ENCODE results near the gene CRISP3. TPM values are rescaled to one million over a fixed set of nuclear protein-coding genes. Genes with fewer than 3 reads are reported as not detected.
"Not testable (repeated sequence)": the region's sequence is repeated elsewhere in the genome, so short reads cannot be mapped to it uniquely, and the experiment has no call there.

Gene CRISP3
- total RNA-seq, 1 donor from 2014 or later: not detected

DNA sequence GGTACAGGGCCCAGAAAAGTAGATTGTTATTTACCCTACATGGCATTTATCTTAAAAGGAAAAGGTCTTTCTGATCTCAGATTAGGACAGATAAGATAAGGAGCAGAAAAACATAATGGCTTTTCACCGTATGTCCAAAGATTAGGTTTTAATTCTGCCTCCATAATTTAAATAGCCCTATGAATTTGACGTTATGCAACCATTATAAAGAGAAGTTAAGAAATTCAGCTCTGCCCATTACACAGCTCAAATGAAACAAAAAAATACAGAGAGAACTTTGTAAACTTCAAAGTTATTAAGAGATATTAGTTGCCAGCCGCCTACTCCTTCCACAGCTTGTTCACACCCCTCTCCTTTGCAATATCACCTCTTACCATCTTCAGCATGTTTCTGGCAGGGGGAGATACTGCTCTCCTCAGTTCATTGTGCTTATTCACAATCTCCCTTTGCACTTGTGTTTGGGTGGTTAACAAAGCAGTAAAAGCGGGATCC lies 8.1 kb downstream of the CRISP3 start:
- intact Hi-C loops (cut with micrococcal nuclease): no loop called here
- H3K36me3 Mint-ChIP-seq (ENCODE audit: low read depth): no peaks in the 10 kb centered on the region
- H3K4me1 Mint-ChIP-seq (ENCODE audit: low read depth): no peaks in the 10 kb centered on the region
- DNase-seq (ENCODE audit: low spot score): no peak
- H3K9me3 Mint-ChIP-seq: no peaks in the 10 kb centered on the region
- H3K4me3 Mint-ChIP-seq (ENCODE audit: low read depth): no peak overlapping the region
- no peak overlapping the region for H3K27ac Mint-ChIP-seq
- H3K27me3 Mint-ChIP-seq (ENCODE audit: low read depth): no peaks in the 10 kb centered on the region

DNA sequence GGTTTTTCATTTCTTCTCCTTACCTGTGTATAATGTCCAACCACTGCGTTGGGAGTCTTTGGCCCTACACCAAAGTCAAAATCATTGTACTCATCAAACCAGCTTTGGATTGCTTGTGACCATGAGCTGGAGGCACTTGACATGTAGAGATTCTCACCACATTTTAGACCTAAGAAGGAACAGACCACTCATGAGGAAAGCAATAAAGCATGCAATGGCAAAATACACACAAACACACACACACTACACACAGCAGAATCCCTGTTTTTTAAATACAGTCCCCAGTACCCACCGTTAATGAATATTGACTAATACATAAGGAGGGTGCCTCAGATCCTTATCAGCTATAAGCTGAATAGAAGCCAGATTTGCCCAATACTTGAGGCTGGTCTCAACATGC lies 10.5 kb downstream of the CRISP3 start:
- Mint-ChIP-seq H3K27me3 (ENCODE audit: low read depth) (no peaks in the 10 kb centered on the region), H3K27ac (no peak overlapping the region), H3K9me3 (peaks cover 4% of the 10 kb centered on the region), H3K36me3 (ENCODE audit: low read depth) (no peaks in the 10 kb centered on the region), H3K4me1 (ENCODE audit: low read depth) (no peaks in the 10 kb centered on the region), H3K4me3 (ENCODE audit: low read depth) (no peak overlapping the region)
- no peak for DNase-seq (ENCODE audit: low spot score)
- intact Hi-C loops (cut with micrococcal nuclease): no loop called here

DNA sequence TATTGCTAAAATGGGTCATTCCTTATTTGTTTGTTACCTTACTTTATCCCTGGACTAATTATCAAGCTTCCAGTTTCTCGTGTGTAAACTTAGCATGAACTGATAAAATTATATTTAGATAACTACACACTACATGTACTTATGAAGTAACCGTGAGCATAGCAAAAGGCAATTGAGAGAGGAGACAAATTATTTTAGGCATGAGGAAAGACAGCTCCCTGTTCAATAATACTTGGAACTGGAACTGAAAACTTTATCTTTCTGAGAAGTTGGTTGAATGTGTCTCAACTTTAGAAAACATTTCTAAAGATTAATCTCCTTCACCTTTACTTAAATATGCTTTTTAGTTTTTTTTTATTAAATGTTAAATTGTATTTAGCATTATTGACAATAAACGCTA lies 11.4 kb downstream of the CRISP3 start:
- H3K4me1 Mint-ChIP-seq (ENCODE audit: low read depth): no peaks in the 10 kb centered on the region

DNA sequence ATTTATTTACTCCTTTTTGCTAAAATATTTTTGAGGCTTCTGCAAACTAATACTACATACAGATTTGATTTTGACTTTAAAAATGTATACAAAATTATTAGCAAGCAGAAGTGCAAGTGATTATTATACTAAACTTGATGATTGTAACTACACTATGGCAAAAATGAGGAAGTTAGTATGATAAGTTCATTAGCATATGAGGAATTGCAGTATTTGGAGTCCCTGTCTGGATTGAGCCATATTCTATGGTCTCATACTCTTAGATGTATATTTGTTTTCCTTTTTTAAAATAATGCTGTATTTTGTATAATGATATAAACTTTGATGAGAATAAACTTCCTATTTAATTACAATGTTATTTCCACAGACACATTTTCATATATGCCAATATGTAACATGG lies 13.9 kb downstream of the CRISP3 start:
- no peaks in the 10 kb centered on the region for H3K4me1 Mint-ChIP-seq (ENCODE audit: low read depth)
- intact Hi-C loops (cut with micrococcal nuclease): no loop called here
- DNase-seq (ENCODE audit: low spot score): no peak
- H3K4me3 Mint-ChIP-seq (ENCODE audit: low read depth): no peak overlapping the region
- H3K36me3 Mint-ChIP-seq (ENCODE audit: low read depth): no peaks in the 10 kb centered on the region
- no peaks in the 10 kb centered on the region for H3K27me3 Mint-ChIP-seq (ENCODE audit: low read depth)
- no peak overlapping the region for H3K27ac Mint-ChIP-seq
- peaks cover 4% of the 10 kb centered on the region for H3K9me3 Mint-ChIP-seq

More for the DNA sequence above, 11.4 kb downstream of the CRISP3 start:
- Mint-ChIP-seq H3K27me3 (ENCODE audit: low read depth) (no peaks in the 10 kb centered on the region), H3K36me3 (ENCODE audit: low read depth) (no peaks in the 10 kb centered on the region), H3K9me3 (peaks cover 4% of the 10 kb centered on the region), H3K4me3 (ENCODE audit: low read depth) (no peak overlapping the region), H3K27ac (no peak overlapping the region)
- intact Hi-C loops (cut with micrococcal nuclease): no loop called here
- no peak for DNase-seq (ENCODE audit: low spot score)

DNA sequence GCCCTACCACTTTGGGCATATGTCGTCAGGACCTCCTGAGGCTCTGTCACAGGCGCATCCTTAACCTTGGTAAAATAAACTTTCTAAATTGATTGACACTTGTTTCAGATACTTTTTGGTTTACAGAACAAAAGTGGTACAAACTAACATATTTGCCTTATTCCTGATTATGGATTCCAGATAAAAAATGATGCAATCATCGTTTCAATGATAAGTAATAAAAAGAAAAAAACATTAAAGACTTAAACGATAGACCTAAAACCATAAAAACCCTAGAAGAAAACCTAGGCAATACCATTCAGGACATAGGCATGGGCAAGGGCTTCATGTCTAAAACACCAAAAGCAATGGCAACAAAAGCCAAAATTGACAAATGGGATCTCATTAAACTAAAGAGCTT lies 20.3 kb downstream of the CRISP3 start:
- H3K4me1 Mint-ChIP-seq (ENCODE audit: low read depth); H3K27me3 Mint-ChIP-seq (ENCODE audit: low read depth); H3K36me3 Mint-ChIP-seq (ENCODE audit: low read depth); H3K4me3 Mint-ChIP-seq (ENCODE audit: low read depth); intact Hi-C loops (cut with micrococcal nuclease); H3K27ac Mint-ChIP-seq; H3K9me3 Mint-ChIP-seq; DNase-seq (ENCODE audit: low spot score): not testable (repeated sequence)

DNA sequence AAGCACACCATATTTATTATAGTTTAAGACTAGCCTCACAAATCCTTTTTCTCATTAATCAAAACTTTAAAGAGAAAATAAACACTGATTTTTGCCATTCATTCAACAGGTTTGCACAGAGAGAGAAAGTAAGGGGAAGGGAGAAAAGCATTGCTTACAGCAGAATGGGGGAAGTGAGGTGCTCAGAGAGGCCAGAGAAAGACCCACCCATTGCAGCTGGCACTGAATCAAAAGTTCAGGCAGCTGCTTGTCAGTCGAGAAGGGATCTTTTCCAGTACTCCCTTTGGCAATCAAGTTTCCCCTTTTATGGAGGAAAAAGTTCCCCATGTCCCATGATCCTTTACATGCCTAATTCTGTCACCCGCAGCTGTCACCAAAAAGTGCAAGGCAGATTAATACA lies 22.9 kb downstream of the CRISP3 start:
- DNase-seq (ENCODE audit: low spot score): no peak
- H3K36me3 Mint-ChIP-seq (ENCODE audit: low read depth): no peaks in the 10 kb centered on the region
- H3K4me1 Mint-ChIP-seq (ENCODE audit: low read depth): no peaks in the 10 kb centered on the region
- no peak overlapping the region for H3K4me3 Mint-ChIP-seq (ENCODE audit: low read depth)
- no peak overlapping the region for H3K27ac Mint-ChIP-seq
- intact Hi-C loops (cut with micrococcal nuclease): no loop called here
- H3K27me3 Mint-ChIP-seq (ENCODE audit: low read depth): no peaks in the 10 kb centered on the region
- H3K9me3 Mint-ChIP-seq: no peaks in the 10 kb centered on the region

DNA sequence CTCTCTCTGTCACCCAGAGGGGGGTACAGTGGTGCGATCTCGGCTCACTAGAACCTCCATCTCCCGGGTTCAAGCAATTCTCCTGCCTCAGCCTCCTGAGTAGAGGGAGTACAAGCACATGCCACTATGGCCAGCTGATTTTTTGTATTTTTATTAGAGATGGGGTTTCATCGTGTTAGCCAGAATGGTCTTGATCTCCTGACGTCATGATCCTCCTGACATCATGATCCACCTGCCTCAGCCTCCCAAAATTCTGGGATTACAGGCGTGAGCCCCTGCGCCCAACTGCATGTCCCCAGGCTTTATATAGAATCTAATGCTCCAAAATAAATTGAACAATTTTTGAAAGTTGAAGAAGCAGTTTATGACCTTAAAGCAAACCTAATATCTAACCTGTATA lies 23.8 kb downstream of the CRISP3 start:
- Mint-ChIP-seq H3K36me3 (ENCODE audit: low read depth) (no peaks in the 10 kb centered on the region), H3K9me3 (no peaks in the 10 kb centered on the region), H3K4me3 (ENCODE audit: low read depth) (no peak overlapping the region), H3K27me3 (ENCODE audit: low read depth) (no peaks in the 10 kb centered on the region), H3K27ac (no peak overlapping the region), H3K4me1 (ENCODE audit: low read depth) (no peaks in the 10 kb centered on the region)
- intact Hi-C loops (cut with micrococcal nuclease): no loop called here
- no peak for DNase-seq (ENCODE audit: low spot score)

DNA sequence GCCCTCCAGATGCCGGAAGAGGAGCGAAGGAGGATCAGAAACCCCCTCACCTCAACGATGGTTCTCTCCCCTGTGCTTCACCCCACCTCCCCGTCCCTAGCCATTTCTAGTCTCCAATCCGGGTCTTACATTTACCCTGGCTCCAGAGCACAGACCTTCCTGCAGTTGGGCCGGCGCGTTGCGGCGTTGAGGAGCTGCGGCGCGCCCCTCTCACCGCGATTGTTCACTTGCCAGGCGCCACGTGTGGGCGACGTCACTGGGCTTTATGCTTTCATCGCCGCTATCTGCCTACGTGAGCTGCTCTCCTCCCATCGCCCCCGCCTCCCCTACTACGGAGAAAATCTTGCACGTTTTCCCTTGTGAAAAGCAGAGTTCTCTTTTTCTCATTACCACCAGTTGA lies 30.8 kb downstream of the CRISP3 start, which contains the start of gene CRISP2:
TSS of gene CRISP2 (minus strand) at position 198 of the 400 bp plus-strand sequence. CDS start 4,347 bp downstream, outside the sequence.
- no peaks in the 10 kb centered on the region for H3K36me3 Mint-ChIP-seq (ENCODE audit: low read depth)
- DNase-seq (ENCODE audit: low spot score): no peak
- H3K27ac Mint-ChIP-seq: no peak within 1 kb of the TSS
- H3K9me3 Mint-ChIP-seq: peaks cover 2% of the 10 kb centered on the region
- H3K27me3 Mint-ChIP-seq (ENCODE audit: low read depth): no peaks in the 10 kb centered on the region
- no peaks in the 10 kb centered on the region for H3K4me1 Mint-ChIP-seq (ENCODE audit: low read depth)
- intact Hi-C loops (cut with micrococcal nuclease): no loop called here
- no peak within 1 kb of the TSS for H3K4me3 Mint-ChIP-seq (ENCODE audit: low read depth)

DNA sequence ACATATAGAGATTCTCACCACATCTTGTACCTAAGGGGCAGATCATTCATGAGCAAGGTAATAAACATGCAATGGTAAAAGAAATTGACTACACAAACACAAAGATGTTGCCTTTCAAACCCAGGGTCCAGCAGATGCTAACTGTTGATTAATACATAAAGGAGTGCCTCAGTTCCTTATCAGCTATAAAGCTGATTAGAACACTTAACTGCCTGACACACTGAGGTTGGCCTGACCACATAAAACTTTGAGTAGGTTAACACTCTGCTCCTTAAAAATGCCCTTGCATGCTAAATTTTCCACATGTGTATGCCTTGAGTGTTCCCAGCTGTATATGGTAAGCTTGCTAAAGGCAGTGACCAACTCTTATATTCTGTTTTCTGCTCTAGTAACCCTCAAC lies 45.7 kb downstream of the CRISP3 start:
- intact Hi-C loops (cut with micrococcal nuclease): no loop called here
- Mint-ChIP-seq H3K36me3 (ENCODE audit: low read depth) (no peaks in the 10 kb centered on the region), H3K4me1 (ENCODE audit: low read depth) (no peaks in the 10 kb centered on the region), H3K27me3 (ENCODE audit: low read depth) (no peaks in the 10 kb centered on the region), H3K4me3 (ENCODE audit: low read depth) (no peak overlapping the region), H3K9me3 (peaks cover 7% of the 10 kb centered on the region), H3K27ac (no peak overlapping the region)
- DNase-seq (ENCODE audit: low spot score): no peak

DNA sequence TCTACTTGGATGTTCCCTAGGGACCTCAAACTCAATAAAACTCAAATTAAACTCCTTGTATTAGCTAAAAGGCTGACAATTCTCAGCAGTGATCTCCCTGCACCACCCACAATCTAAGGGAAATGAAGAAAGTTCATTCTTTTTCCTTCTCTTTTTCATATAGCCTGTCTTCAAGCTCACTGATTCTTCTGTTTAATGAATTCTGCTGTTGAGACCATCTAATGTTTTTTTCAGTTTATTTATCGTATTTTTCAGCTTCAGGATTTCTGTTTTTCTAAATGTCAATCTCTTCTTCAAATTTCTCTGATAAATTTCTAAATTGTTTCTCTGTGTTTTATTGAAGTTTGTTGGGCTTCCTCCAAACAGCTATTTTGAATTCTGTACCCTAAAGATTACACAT lies 50.7 kb downstream of the CRISP3 start:
- Mint-ChIP-seq H3K36me3 (ENCODE audit: low read depth) (no peaks in the 10 kb centered on the region), H3K9me3 (peaks cover 3% of the 10 kb centered on the region), H3K27ac (no peak overlapping the region), H3K27me3 (ENCODE audit: low read depth) (no peaks in the 10 kb centered on the region), H3K4me3 (ENCODE audit: low read depth) (no peak overlapping the region), H3K4me1 (ENCODE audit: low read depth) (no peaks in the 10 kb centered on the region)
- no peak for DNase-seq (ENCODE audit: low spot score)
- intact Hi-C loops (cut with micrococcal nuclease): no loop called here

DNA sequence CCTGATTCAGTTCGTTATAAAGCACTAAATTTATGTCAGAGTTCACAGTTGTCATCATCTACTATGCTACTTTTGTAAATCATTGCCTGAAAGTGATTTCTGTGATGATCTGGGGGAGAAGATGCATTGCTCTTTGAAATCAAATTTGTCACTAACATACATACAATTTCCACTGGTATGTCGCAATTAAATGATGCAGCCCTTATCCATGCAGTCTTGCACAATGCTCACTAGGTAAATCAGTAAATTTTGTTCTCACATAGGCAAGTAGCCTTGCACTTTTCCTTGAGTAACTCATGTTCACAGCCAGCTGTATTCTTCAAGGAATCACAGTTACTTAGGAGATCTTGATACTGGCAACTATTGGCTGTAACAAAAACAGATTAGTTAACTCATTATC lies 51.7 kb downstream of the CRISP3 start:
- Mint-ChIP-seq H3K27ac (no peak overlapping the region), H3K9me3 (peaks cover 3% of the 10 kb centered on the region), H3K4me3 (ENCODE audit: low read depth) (no peak overlapping the region), H3K27me3 (ENCODE audit: low read depth) (no peaks in the 10 kb centered on the region), H3K4me1 (ENCODE audit: low read depth) (no peaks in the 10 kb centered on the region), H3K36me3 (ENCODE audit: low read depth) (no peaks in the 10 kb centered on the region)
- intact Hi-C loops (cut with micrococcal nuclease): no loop called here
- DNase-seq (ENCODE audit: low spot score): no peak

Other genes with a start within 250 kb of the CRISP3 start
- not detected in 2 replicates for gene GLYATL3, start 244.5 kb downstream of the CRISP3 start, total RNA-seq
- gene C6orf141, start 193.7 kb downstream of the CRISP3 start, total RNA-seq: not detected in 2 replicates
- gene RHAG, start 107.5 kb downstream of the CRISP3 start, total RNA-seq: not detected in 2 replicates
- not detected in 2 replicates for gene CRISP2, start 30.8 kb downstream of the CRISP3 start, total RNA-seq
- gene PGK2, start 42.9 kb upstream of the CRISP3 start, total RNA-seq: not detected in 2 replicates
- not detected in 2 replicates for gene CRISP1, start 122.1 kb upstream of the CRISP3 start, total RNA-seq
- not detected in 2 replicates for gene DEFB114, start 219.8 kb upstream of the CRISP3 start, total RNA-seq
- not detected in 2 replicates for gene DEFB113, start 225.2 kb upstream of the CRISP3 start, total RNA-seq